Tibial artery (tissue), 4 donors: ENCODE results near the gene LRR1.
"Not testable (repeated sequence)": the region's sequence is repeated elsewhere in the genome, so short reads cannot be mapped to it uniquely, and the experiment has no call there.

ENCODE experiments used
- DNase-seq, 2 donors: peaks; one replicate each; pipeline ENCODE4 v3.0.0-alpha.2; 2019
- H3K27ac ChIP-seq, 2 donors: fragments of 200-600 bp; sonication (generic) in 1 of 2; 1 replicate in 1 of 2; 2 replicates in 1 of 2; pipeline ENCODE4 v1.5.1; 2018 to 2019; ENCODE audit warnings: mild to moderate bottlenecking in 1 of 2
- H3K27me3 ChIP-seq, 2 donors: fragments of 200-600 bp; sonication (generic) in 1 of 2; one replicate each; pipeline versions ENCODE4 v1.5.1 to v1.6.0; 2016 to 2019
- H3K36me3 ChIP-seq, 3 donors: fragments of 200-600 bp; sonication (generic) in 2 of 3; one replicate each; pipeline ENCODE4 v1.5.1; 2016 to 2019; ENCODE audit warnings: mild to moderate bottlenecking in 2 of 3
- H3K4me1 ChIP-seq, 4 donors: fragments of 200-600 bp; sonication (generic) in 2 of 4; 1 replicate in 3 of 4; 2 replicates in 1 of 4; pipeline ENCODE4 v1.5.1; 2016 to 2019
- H3K4me3 ChIP-seq, 2 donors: fragments of 200-600 bp; sonication (generic) in 1 of 2; 1 replicate in 1 of 2; 2 replicates in 1 of 2; pipeline ENCODE4 v1.5.1; 2018 to 2019; ENCODE audit warnings: mild to moderate bottlenecking in 2 of 2
- H3K9me3 ChIP-seq, 3 donors: fragments of 200-600 bp; sonication (generic) in 1 of 3; one replicate each; pipeline ENCODE4 v1.5.1; 2016 to 2019
- intact Hi-C: fragments of 100-400 bp; cut with DNase I; formaldehyde crosslinking; loops from one replicate; pipeline ENCODE4 v1.15.0; 2023; ENCODE audit warnings: low total_unique reads
- TF ChIP-seq, protein P1 (sequence below), 2 experiments: fragments of 200-600 bp in 1 of 2; fragments of 450-650 bp in 1 of 2; IDR thresholded peaks; one replicate each; pipeline ENCODE4 v1.5.1; 2017 to 2019; ENCODE audit warnings: antibody characterized with exemption in 2 of 2, mild to moderate bottlenecking in 1 of 2, moderate library complexity in 1 of 2

Gene LRR1

GRCh38 chr14:49583629-49584028, 15.1 kb upstream of the LRR1 start:
- H3K4me1 ChIP-seq, result peaks cover 0 to 25% (median 16%) of the 10 kb centered on the region in 4 donors
- TF ChIP-seq, protein P1, sequence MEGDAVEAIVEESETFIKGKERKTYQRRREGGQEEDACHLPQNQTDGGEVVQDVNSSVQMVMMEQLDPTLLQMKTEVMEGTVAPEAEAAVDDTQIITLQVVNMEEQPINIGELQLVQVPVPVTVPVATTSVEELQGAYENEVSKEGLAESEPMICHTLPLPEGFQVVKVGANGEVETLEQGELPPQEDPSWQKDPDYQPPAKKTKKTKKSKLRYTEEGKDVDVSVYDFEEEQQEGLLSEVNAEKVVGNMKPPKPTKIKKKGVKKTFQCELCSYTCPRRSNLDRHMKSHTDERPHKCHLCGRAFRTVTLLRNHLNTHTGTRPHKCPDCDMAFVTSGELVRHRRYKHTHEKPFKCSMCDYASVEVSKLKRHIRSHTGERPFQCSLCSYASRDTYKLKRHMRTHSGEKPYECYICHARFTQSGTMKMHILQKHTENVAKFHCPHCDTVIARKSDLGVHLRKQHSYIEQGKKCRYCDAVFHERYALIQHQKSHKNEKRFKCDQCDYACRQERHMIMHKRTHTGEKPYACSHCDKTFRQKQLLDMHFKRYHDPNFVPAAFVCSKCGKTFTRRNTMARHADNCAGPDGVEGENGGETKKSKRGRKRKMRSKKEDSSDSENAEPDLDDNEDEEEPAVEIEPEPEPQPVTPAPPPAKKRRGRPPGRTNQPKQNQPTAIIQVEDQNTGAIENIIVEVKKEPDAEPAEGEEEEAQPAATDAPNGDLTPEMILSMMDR (IDR thresholded peaks at IDR 0.05), result no peak
- H3K36me3 ChIP-seq, result peaks cover 7 to 29% (median 22%) of the 10 kb centered on the region in 3 donors
- H3K27ac ChIP-seq, result no peak overlapping the region
- H3K9me3 ChIP-seq, result no peaks in the 10 kb centered on the region
- intact Hi-C loops, result no loop called here
- H3K4me3 ChIP-seq, result no peak overlapping the region
- no peak for DNase-seq
- no peaks in the 10 kb centered on the region for H3K27me3 ChIP-seq

DNA sequence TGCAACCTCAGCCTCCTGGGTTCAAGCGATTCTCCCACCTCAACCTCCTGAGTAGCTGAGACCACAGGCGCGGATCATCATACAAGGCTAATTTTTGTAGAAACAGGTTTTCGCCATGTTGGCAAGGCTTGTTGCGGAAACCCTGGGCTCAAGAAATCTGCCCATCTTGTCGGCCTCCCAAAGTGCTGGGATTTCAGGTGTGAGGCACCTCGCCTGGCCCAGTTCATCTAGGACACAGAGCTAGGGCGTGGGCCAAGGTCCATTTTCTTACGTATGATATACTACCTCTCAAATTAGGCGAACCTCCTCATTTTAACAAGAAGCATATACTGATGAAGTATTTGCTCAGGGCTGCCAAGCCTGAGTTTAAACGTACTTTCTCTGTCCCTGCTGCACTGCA, 14.7 kb upstream of the LRR1 start:
- H3K27me3 ChIP-seq, result no peaks in the 10 kb centered on the region
- no peak overlapping the region for H3K27ac ChIP-seq
- intact Hi-C loops, result no loop called here
- H3K4me1 ChIP-seq, result peaks cover 0 to 25% (median 16%) of the 10 kb centered on the region in 4 donors
- no peak overlapping the region for H3K4me3 ChIP-seq
- peaks cover 7 to 29% (median 22%) of the 10 kb centered on the region in 3 donors for H3K36me3 ChIP-seq
- no peaks in the 10 kb centered on the region for H3K9me3 ChIP-seq
- TF ChIP-seq, protein P1 (IDR thresholded peaks at IDR 0.05), result no peak
- no peak for DNase-seq

DNA sequence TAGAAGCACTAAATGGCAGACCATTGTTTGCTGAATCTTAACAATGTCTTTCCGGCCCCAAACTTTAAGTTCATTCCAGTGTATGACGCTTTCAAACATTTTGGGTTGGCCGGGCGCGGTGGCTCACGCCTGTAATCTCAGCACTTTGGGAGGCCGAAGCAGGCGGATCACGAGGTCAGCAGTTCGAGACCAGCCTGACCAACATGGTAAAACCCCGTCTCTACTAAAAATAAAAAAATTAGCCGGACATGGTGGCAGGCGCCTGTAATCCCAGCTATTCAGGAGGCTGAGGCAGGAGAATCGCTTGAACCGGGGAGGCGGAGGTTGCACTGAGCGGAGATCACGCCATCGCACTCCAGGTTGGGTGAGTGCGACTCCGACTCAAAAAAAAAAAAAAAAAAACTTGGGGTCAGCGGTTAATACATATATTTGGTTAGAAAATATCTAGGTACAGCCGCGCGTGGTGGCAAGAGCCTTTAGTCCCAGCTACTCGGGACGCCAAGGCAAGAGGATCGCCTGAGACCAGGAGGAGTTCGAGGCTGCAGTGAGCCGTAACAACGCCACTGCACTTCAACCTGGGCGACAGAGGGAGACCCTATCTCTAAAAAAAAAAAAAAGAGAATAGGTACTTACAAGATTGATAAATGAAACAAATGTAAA, 13.6 kb upstream of the LRR1 start:
- Histone ChIP-seq H3K4me3 (peak overlapping the region; percentile 74 to 96), H3K27ac (peak overlapping the region in 1 of 2 donors; percentile 81), H3K4me1 (peaks cover 0 to 25% (median 16%) of the 10 kb centered on the region in 4 donors), H3K36me3 (peaks cover 7 to 29% (median 22%) of the 10 kb centered on the region in 3 donors)
- intact Hi-C loops, H3K9me3 ChIP-seq, DNase-seq, H3K27me3 ChIP-seq: not testable (repeated sequence)

GRCh38 chr14:49585803-49586672, 12.7 kb upstream of the LRR1 start, which contains the start of gene RPS29:
RPS29 (minus strand) TSS chr14:49586380; CDS start chr14:49586346, 34 bp downstream.
- Histone ChIP-seq H3K4me3 (peak within 1 kb of the TSS; percentile 74 to 96), H3K4me1 (peaks cover 0 to 25% (median 16%) of the 10 kb centered on the region in 4 donors), H3K36me3 (peaks cover 7 to 29% (median 22%) of the 10 kb centered on the region in 3 donors), H3K9me3 (no peaks in the 10 kb centered on the region), H3K27me3 (no peaks in the 10 kb centered on the region), H3K27ac (peak within 1 kb of the TSS; percentile 81 to 89)
- intact Hi-C loops, result no loop called here
- TF ChIP-seq, protein P1 (IDR thresholded peaks at IDR 0.05), result no peak
- peak; percentile 98 to 99 for DNase-seq

DNA sequence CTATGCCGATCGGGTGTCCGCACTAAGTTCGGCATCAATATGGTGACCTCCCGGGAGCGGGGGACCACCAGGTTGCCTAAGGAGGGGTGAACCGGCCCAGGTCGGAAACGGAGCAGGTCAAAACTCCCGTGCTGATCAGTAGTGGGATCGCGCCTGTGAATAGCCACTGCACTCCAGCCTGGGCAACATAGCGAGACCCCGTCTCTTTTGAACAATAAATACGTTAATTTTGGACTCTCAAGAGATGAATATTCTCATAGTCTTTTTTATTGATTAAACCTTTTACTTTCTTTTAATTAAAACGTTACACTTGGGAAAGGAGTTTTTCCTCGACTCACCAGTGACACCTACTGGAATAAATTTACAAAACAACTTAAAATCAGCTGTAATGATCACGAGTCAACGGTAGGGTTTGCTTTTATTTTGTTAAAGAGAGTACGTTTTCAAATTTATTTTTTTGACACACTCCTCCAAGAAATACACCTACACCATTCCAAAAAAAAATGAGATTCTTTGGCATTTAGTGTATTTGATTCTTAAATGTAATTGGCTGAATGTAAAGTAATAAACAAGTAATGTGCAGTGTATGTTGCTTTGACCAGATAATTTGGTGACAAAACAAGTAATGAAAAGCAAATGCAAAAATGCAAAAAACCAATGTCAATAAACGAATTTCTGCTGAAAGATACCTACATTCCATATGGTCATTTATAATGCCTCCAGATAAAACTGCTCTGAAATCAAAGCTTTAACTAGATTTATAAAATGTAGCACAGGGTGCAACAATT, 11.9 kb upstream of the LRR1 start:
- intact Hi-C loops, result no loop called here
- TF ChIP-seq, protein P1 (IDR thresholded peaks at IDR 0.05), result peak; percentile 77 to 80
- peak overlapping the region; percentile 81 to 89 for H3K27ac ChIP-seq
- H3K9me3 ChIP-seq, result no peaks in the 10 kb centered on the region
- peak overlapping the region; percentile 74 to 96 for H3K4me3 ChIP-seq
- peaks cover 7 to 25% (median 22%) of the 10 kb centered on the region in 3 donors for H3K36me3 ChIP-seq
- H3K27me3 ChIP-seq, result no peaks in the 10 kb centered on the region
- peaks cover 0 to 25% (median 16%) of the 10 kb centered on the region in 4 donors for H3K4me1 ChIP-seq
- no peak for DNase-seq
